H1 (cell line): ENCODE results near the gene CSNK1D. TPM values are rescaled to one million over a fixed set of nuclear protein-coding genes. Genes with fewer than 3 reads are reported as not detected.

ENCODE experiments used
- CTCF ChIA-PET: fragments of 300-600 bp; sonication (Branson Sonifier 250); formaldehyde crosslinking; loops from one replicate; lab custom pipeline; 2021; ENCODE audit not compliant: partially characterized antibody; lab: Charles Lee
- POLR2A ChIA-PET: fragments of 300-600 bp; sonication (Branson Sonifier 250); formaldehyde crosslinking; loops from one replicate; lab custom pipeline; 2021; ENCODE audit warnings: inconsistent platforms; ENCODE audit not compliant: partially characterized antibody; lab: Charles Lee
- DNase-seq, 2 experiments: peaks; one replicate each; pipeline versions ENCODE4 v3.0.0 to v3.0.0-alpha.2; 2010 to 2022; ENCODE audit warnings: low spot score in 2 of 2, low read depth in 1 of 2, mixed read lengths in 1 of 2
- FAIRE-seq: peaks from 2 replicates; lab custom pipeline; 2011; peaks lifted over from hg19 to GRCh38; lab: Jason Lieb, UNC
- H2AFZ ChIP-seq: 2 replicates; pipeline ENCODE4 v1.8.1; 2012; ENCODE audit warnings: low read length, inconsistent platforms
- H2AK5ac ChIP-seq: 2 replicates; pipeline ENCODE4 v1.6.1; 2013; ENCODE audit warnings: low read depth, low read length
- H2BK120ac ChIP-seq: replicated peaks from 2 replicates; pipeline ENCODE3; 2013; ENCODE audit warnings: low read depth, low read length, inconsistent platforms
- H2BK12ac ChIP-seq: 2 replicates; pipeline ENCODE4 v1.6.1; 2013; ENCODE audit warnings: low read depth, low read length
- H2BK15ac ChIP-seq: 2 replicates; pipeline ENCODE4 v1.6.1; 2013; ENCODE audit warnings: low read length
- H2BK20ac ChIP-seq: 2 replicates; pipeline ENCODE4 v1.6.1; 2013; ENCODE audit warnings: low read length
- H2BK5ac ChIP-seq: 2 replicates; pipeline ENCODE4 v1.6.1; 2013; ENCODE audit warnings: low read depth, low read length
- H3K14ac ChIP-seq: 2 replicates; pipeline ENCODE4 v1.6.1; 2013; ENCODE audit warnings: inconsistent platforms; ENCODE audit not compliant: insufficient read length
- H3K18ac ChIP-seq: 2 replicates; pipeline ENCODE4 v1.6.1; 2013; ENCODE audit warnings: low read length; ENCODE audit errors: extremely low read depth
- H3K23ac ChIP-seq: 2 replicates; pipeline ENCODE4 v1.6.1; 2013; ENCODE audit warnings: inconsistent platforms; ENCODE audit not compliant: insufficient read length
- H3K23me2 ChIP-seq: 2 replicates; pipeline ENCODE4 v1.6.1; 2013; ENCODE audit warnings: low read depth, low read length
- H3K27ac ChIP-seq: 2 replicates; pipeline ENCODE4 v1.6.1; 2011; ENCODE audit warnings: low read depth, low read length, inconsistent platforms
- H3K27me3 ChIP-seq, 4 experiments: replicated peaks in 1 of 4; 1 replicate in 1 of 4; 2 replicates in 3 of 4; pipeline versions ENCODE4 v1.6.1 to v1.8.1; 2011 to 2013; ENCODE audit warnings: low read length in 3 of 4, mild to moderate bottlenecking in 3 of 4, inconsistent platforms in 2 of 4, mixed read lengths in 2 of 4, moderate library complexity in 1 of 4; ENCODE audit not compliant: control insufficient read depth in 3 of 4, insufficient read depth in 3 of 4; ENCODE audit errors: extremely low read depth in 1 of 4
- H3K36me3 ChIP-seq, 4 experiments: 2 replicates each; pipeline versions ENCODE4 v1.6.1 to v1.8.1; 2011 to 2013; ENCODE audit warnings: mild to moderate bottlenecking in 4 of 4, low read length in 3 of 4, moderate library complexity in 2 of 4, control low read depth in 1 of 4, inconsistent platforms in 1 of 4; ENCODE audit not compliant: insufficient read depth in 4 of 4, control insufficient read depth in 2 of 4
- H3K4ac ChIP-seq: replicated peaks from 2 replicates; pipeline ENCODE3; 2013; ENCODE audit warnings: low read length, low read depth, mixed read lengths, inconsistent platforms; ENCODE audit not compliant: insufficient read length
- H3K4me1 ChIP-seq, 4 experiments: replicated peaks in 1 of 4; 1 replicate in 1 of 4; 2 replicates in 3 of 4; pipeline versions ENCODE4 v1.6.1 to v1.8.1; 2011 to 2013; ENCODE audit warnings: low read length in 3 of 4, inconsistent platforms in 2 of 4, mixed read lengths in 1 of 4; ENCODE audit not compliant: insufficient read depth in 4 of 4, control insufficient read depth in 3 of 4
- H3K4me2 ChIP-seq, 2 experiments: 2 replicates each; pipeline versions ENCODE4 v1.6.1 to v1.8.1; 2011 to 2013; ENCODE audit warnings: low read depth in 2 of 2, low read length in 2 of 2, control low read depth in 1 of 2, inconsistent platforms in 1 of 2, mild to moderate bottlenecking in 1 of 2; ENCODE audit not compliant: insufficient read depth in 1 of 2
- H3K4me3 ChIP-seq, 4 experiments: fragments of 200-600, 300-600 bp in 1 of 4; sonication (generic), shearing (Covaris generic), sonication (Bioruptor Twin) in 1 of 4; 2 replicates each; pipeline versions ENCODE4 v1.5.1 to v1.8.1; 2011 to 2016; ENCODE audit warnings: low read length in 4 of 4, low read depth in 3 of 4, control low read depth in 2 of 4, inconsistent platforms in 2 of 4, mild to moderate bottlenecking in 2 of 4, mixed read lengths in 1 of 4, moderate library complexity in 1 of 4; ENCODE audit not compliant: insufficient read depth in 2 of 4; ENCODE audit errors: extremely low read depth in 1 of 4
- H3K56ac ChIP-seq: replicated peaks from 2 replicates; pipeline ENCODE3; 2013; ENCODE audit warnings: low read depth, mild to moderate bottlenecking, mixed read lengths, low read length, inconsistent platforms; ENCODE audit not compliant: insufficient read length
- H3K79me1 ChIP-seq: 2 replicates; pipeline ENCODE4 v1.6.1; 2013; ENCODE audit warnings: low read depth, low read length, control low read depth
- H3K79me2 ChIP-seq, 2 experiments: 2 replicates each; pipeline versions ENCODE4 v1.6.1 to v1.8.1; 2012 to 2013; ENCODE audit warnings: low read length in 2 of 2, mild to moderate bottlenecking in 2 of 2, inconsistent platforms in 1 of 2; ENCODE audit not compliant: insufficient read depth in 2 of 2, control insufficient read depth in 1 of 2
- H3K9ac ChIP-seq, 4 experiments: replicated peaks in 1 of 4; 1 replicate in 1 of 4; 2 replicates in 3 of 4; pipeline versions ENCODE4 v1.6.1 to v1.8.1; 2011 to 2013; ENCODE audit warnings: low read depth in 3 of 4, low read length in 3 of 4, control low read depth in 2 of 4, mild to moderate bottlenecking in 2 of 4, moderate library complexity in 2 of 4, inconsistent platforms in 1 of 4; ENCODE audit errors: extremely low read depth in 1 of 4
- H3K9me3 ChIP-seq, 2 experiments: 2 replicates each; pipeline versions ENCODE4 v1.6.1 to v1.8.1; 2012 to 2013; ENCODE audit warnings: mild to moderate bottlenecking in 2 of 2, moderate library complexity in 2 of 2, control low read depth in 1 of 2, inconsistent platforms in 1 of 2, low read depth in 1 of 2, low read length in 1 of 2, mixed read lengths in 1 of 2; ENCODE audit not compliant: insufficient read depth in 2 of 2
- H4K20me1 ChIP-seq, 2 experiments: replicated peaks in 1 of 2; 2 replicates each; pipeline versions ENCODE3 to v1.8.1; 2011 to 2013; ENCODE audit warnings: inconsistent platforms in 2 of 2, low read length in 2 of 2, mild to moderate bottlenecking in 1 of 2; ENCODE audit not compliant: insufficient read depth in 2 of 2, control insufficient read depth in 1 of 2
- H4K5ac ChIP-seq: 2 replicates; pipeline ENCODE4 v1.6.1; 2013; ENCODE audit warnings: low read length, low read depth, mixed read lengths, inconsistent platforms; ENCODE audit not compliant: insufficient read length
- H4K8ac ChIP-seq: 2 replicates; pipeline ENCODE4 v1.8.0; 2013; ENCODE audit warnings: mild to moderate bottlenecking, moderate library complexity, low read length, inconsistent platforms; ENCODE audit not compliant: insufficient read depth; ENCODE audit errors: extremely low read depth
- H4K91ac ChIP-seq: replicated peaks from 2 replicates; pipeline ENCODE3; 2013; ENCODE audit warnings: low read length, mixed read lengths, inconsistent platforms; ENCODE audit not compliant: insufficient read length
- BCL11A ChIP-seq, 2 experiments: IDR thresholded peaks; one replicate each; pipeline ENCODE4 v1.6.1; 2011; ENCODE audit warnings: low read depth in 2 of 2, low read length in 2 of 2, mild to moderate bottlenecking in 2 of 2
- EZH2 ChIP-seq: fragments of 200-600 bp; sonication (generic); IDR thresholded peaks from 2 replicates; pipeline ENCODE4 v1.7.1; 2012; ENCODE audit warnings: low read depth, mild to moderate bottlenecking, moderate library complexity, low read length, inconsistent platforms; ENCODE audit not compliant: severe bottlenecking
- KDM4A ChIP-seq: IDR thresholded peaks from one replicate; pipeline ENCODE4 v1.7.1; 2012; ENCODE audit warnings: low read depth, mild to moderate bottlenecking, moderate library complexity, low read length, inconsistent platforms; ENCODE audit not compliant: severe bottlenecking
- TCF12 ChIP-seq: IDR thresholded peaks from 2 replicates; pipeline ENCODE4 v1.6.1; 2011; ENCODE audit warnings: low read depth, mild to moderate bottlenecking, low read length
- WGBS, 2 experiments: shearing (Covaris generic) in 1 of 2; methylation state at CpG; one replicate each; pipeline versions ENCODE4 v1.1.6 to v1.1.7; 2013 to 2015; ENCODE audit warnings: low lambda C conversion rate in 2 of 2, mixed read lengths in 2 of 2, inconsistent platforms in 1 of 2, low coverage in 1 of 2, missing lambda C conversion rate in 1 of 2; ENCODE audit not compliant: insufficient replicate concordance in 2 of 2, insufficient coverage in 1 of 2, insufficient read length in 1 of 2; ENCODE audit errors: extremely low coverage in 1 of 2, missing lambda C conversion rate in 1 of 2; 5-methylcytosine and 5-hydroxymethylcytosine counted together
- polyA plus RNA-seq, 7 experiments: library from polyadenylated mRNA; depleted of rRNA in 3 of 7; stranded (reverse) in 5 of 7; unstranded in 2 of 7; fragments of >200 nt in 5 of 7; fragments of 200-250 nt in 2 of 7; gene quantifications; 1 replicate in 5 of 7; 2 replicates in 1 of 7; 4 replicates in 1 of 7; pipeline versions ENCODE4 v1.2.1 to v1.2.3, GENCODE V29; 2011 to 2013; ENCODE audit warnings: missing spikeins in 2 of 7, mixed read lengths in 2 of 7
- total RNA-seq: library from RNA; stranded (reverse); fragmentation: NEBNext Ultra II Directional; extraction: Animal tissue kit (Norgen Biotek cat#: 25700); gene quantifications from 2 replicates; pipeline ENCODE4 v1.2.1, GENCODE V29; 2021
- TF ChIP-seq, protein P1 (sequence below): IDR thresholded peaks from 2 replicates; pipeline ENCODE4 v1.6.1; 2012; ENCODE audit warnings: inconsistent platforms
- TF ChIP-seq, protein P2 (sequence below): IDR thresholded peaks from 2 replicates; pipeline ENCODE4 v1.6.1; 2012; ENCODE audit warnings: inconsistent platforms

Gene CSNK1D
- total and polyA plus RNA-seq, 2 of the 8 experiments (the other 6 are each of a cell fraction or from before 2014, with no cell fraction given): 73.5 to 103 TPM

DNA sequence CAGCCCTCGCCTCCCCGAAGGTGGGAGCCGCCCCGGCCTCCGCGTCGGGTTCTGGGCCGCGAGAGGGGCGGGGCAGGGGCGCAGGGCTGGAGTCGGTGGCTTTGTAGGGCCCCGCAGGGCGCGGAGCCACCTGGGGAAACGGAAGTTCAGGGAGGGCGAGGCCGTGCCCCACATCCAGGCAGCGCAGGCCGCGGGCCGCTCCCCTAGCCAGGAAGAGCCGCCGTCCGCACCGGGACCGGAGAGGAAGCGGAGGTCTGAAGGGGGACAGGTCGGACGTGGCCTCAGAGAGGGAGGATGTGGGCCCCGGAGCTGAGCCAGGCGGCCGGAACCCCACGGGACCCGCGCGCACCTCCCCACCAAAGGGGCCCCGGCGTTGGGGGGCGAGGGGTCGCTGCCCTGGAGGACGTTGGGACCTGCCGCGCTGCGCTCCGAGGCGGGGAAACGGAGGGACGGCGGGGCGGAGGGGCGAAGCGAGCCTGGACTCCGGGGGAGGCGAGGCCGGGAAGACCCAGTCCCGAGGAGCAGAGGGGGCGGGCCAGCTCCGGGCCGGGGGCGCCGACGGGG, 45.1 kb downstream of the CSNK1D start:
- 22% methylated on average over 16 of the region's 63 CpGs; no CpG with 5 or more reads in 1 of the 2 experiments for WGBS, 2 experiments
- H2AFZ ChIP-seq: no peak overlapping the region

More for the DNA sequence above, 45.1 kb downstream of the CSNK1D start:
- Histone ChIP-seq H2AK5ac (no peak overlapping the region), H3K14ac (no peak overlapping the region), H3K79me1 (no peaks in the 10 kb centered on the region; the same call in 1 of the 2 replicates), H2BK15ac (no peak overlapping the region), H2BK5ac (no peak overlapping the region), H3K79me2 (no peaks in the 10 kb centered on the region), H3K27ac (no peak overlapping the region), H3K4me1 (peaks cover 0 to 16% (median 4%) of the 10 kb centered on the region in 4 experiments; a peak in 5 of 7 replicates), H2BK120ac (no peak overlapping the region), H3K27me3 (peaks cover 28 to 68% (median 58%) of the 10 kb centered on the region in 4 experiments), H2BK12ac (no peak overlapping the region), H3K4me3 (peak overlapping the region; percentile 25 to 62 (median 37); a peak in 7 of 8 replicates), H3K23me2 (peaks cover 11% of the 10 kb centered on the region; the same call in 1 of the 2 replicates), H3K23ac (no peak overlapping the region), H3K4me2 (peak overlapping the region; percentile 65 to 67), H4K5ac (no peak overlapping the region), H3K36me3 (no peaks in the 10 kb centered on the region; a peak in 1 of 8 replicates), H3K9ac (no peak overlapping the region), H4K8ac (peak overlapping the region; percentile 79), H3K18ac (peak overlapping the region; percentile 32; the same call in 1 of the 2 replicates), H3K9me3 (no peaks in the 10 kb centered on the region; a peak in 1 of 4 replicates), H4K91ac (no peak overlapping the region), H3K56ac (no peak overlapping the region), H4K20me1 (peaks cover 5 to 14% of the 10 kb centered on the region in 2 experiments), H2BK20ac (no peak overlapping the region), H3K4ac (no peak overlapping the region)
- FAIRE-seq (no peak), DNase-seq (peak in 1 of 2 experiments; percentile 69)
- ChIA-PET CTCF (interaction anchor here (1.2 to 2.5 kb wide), 2 partner anchors 9 to 22 kb away, joined by 3 to 9 read pairs; no protein-coding TSS in a partner anchor), POLR2A (interaction anchor here (0.7 to 2.2 kb wide), 5 partner anchors 13 to 45 kb away, joined by 3 to 11 read pairs (median 4); partner anchors contain the start of gene CSNK1D)
- TF ChIP-seq EZH2: peak; percentile 67
- TF ChIP-seq, protein P1, sequence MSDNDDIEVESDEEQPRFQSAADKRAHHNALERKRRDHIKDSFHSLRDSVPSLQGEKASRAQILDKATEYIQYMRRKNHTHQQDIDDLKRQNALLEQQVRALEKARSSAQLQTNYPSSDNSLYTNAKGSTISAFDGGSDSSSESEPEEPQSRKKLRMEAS: peak; percentile 8; the same call in 1 of the 2 replicates
- TF ChIP-seq BCL11A (IDR thresholded peaks at IDR 0.05; ENCODE audit: low read depth in 2 of 2, low read length in 2 of 2): no peak
- TF ChIP-seq KDM4A: peak; percentile 65
- TF ChIP-seq, protein P2, sequence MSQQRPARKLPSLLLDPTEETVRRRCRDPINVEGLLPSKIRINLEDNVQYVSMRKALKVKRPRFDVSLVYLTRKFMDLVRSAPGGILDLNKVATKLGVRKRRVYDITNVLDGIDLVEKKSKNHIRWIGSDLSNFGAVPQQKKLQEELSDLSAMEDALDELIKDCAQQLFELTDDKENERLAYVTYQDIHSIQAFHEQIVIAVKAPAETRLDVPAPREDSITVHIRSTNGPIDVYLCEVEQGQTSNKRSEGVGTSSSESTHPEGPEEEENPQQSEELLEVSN: peak; percentile 22; the same call in 1 of the 2 replicates
- TF ChIP-seq TCF12: no peak
